Smooth muscle cell (in vitro differentiated cells): ENCODE data around the gene PTPN14. TPM values are rescaled to one million over a fixed set of nuclear protein-coding genes. Genes with fewer than 3 reads are reported as not detected.

Experiments used
- DNase-seq: peaks from one replicate; lab custom pipeline; 2025; ENCODE audit not compliant: unreplicated experiment; lab: John Stamatoyannopoulos, UW
- H2AFZ ChIP-seq: fragments of 200-600 bp; sonication (generic); 2 replicates; pipeline ENCODE4 v1.6.0; 2016; ENCODE audit warnings: antibody characterized with exemption, low read depth, mild to moderate bottlenecking
- H3F3A ChIP-seq: fragments of 200-600 bp; sonication (generic); 2 replicates; pipeline ENCODE4 v1.6.0; 2017; ENCODE audit warnings: antibody characterized with exemption, low read depth
- H3K27ac ChIP-seq: fragments of 200-600 bp; sonication (generic); 2 replicates; pipeline ENCODE4 v1.5.1; 2016; ENCODE audit warnings: low read depth, mild to moderate bottlenecking
- H3K27me3 ChIP-seq: fragments of 200-600 bp; sonication (generic); 2 replicates; pipeline ENCODE4 v1.6.1; 2016; ENCODE audit warnings: low read depth, mild to moderate bottlenecking
- H3K36me3 ChIP-seq: fragments of 200-600 bp; sonication (generic); 2 replicates; pipeline ENCODE4 v1.5.1; 2016; ENCODE audit warnings: low read depth
- H3K4me1 ChIP-seq: fragments of 200-600 bp; sonication (generic); 2 replicates; pipeline ENCODE4 v1.5.1; 2016; ENCODE audit warnings: low read depth
- H3K4me2 ChIP-seq: fragments of 200-600 bp; sonication (generic); 2 replicates; pipeline ENCODE4 v1.6.0; 2016; ENCODE audit warnings: mild to moderate bottlenecking
- H3K4me3 ChIP-seq: fragments of 200-600 bp; sonication (generic); 2 replicates; pipeline ENCODE4 v1.5.1; 2016; ENCODE audit warnings: mild to moderate bottlenecking
- H3K79me2 ChIP-seq: fragments of 200-600 bp; sonication (generic); 2 replicates; pipeline ENCODE4 v1.6.0; 2016; ENCODE audit warnings: low read depth, mild to moderate bottlenecking
- H3K9ac ChIP-seq: fragments of 200-600 bp; sonication (generic); 2 replicates; pipeline ENCODE4 v1.6.0; 2016; ENCODE audit warnings: low read depth
- H3K9me3 ChIP-seq: fragments of 200-600 bp; sonication (generic); replicated peaks from 2 replicates; pipeline ENCODE4 v1.5.1; 2016; ENCODE audit warnings: low read depth
- H4K20me1 ChIP-seq: fragments of 200-600 bp; sonication (generic); 2 replicates; pipeline ENCODE4 v1.6.0; 2016; ENCODE audit warnings: low read depth
- WGBS: methylation state at CpG from one replicate; pipeline ENCODE4 v1.1.7; 2016; ENCODE audit warnings: low lambda C conversion rate; 5-methylcytosine and 5-hydroxymethylcytosine counted together
- polyA plus RNA-seq: library from polyadenylated mRNA; unstranded; fragments of >200 nt; fragmentation: Nextera tagmentation; extraction: Ambion mirVana; gene quantifications from 2 replicates; pipeline ENCODE4 v1.2.1, GENCODE V29; 2016
- total RNA-seq: library from RNA; depleted of rRNA; stranded (reverse); fragments of >200 nt; gene quantifications from 2 replicates; pipeline ENCODE4 v1.2.3, GENCODE V29; 2014
- TF ChIP-seq, protein P1 (sequence below): fragments of 200-600 bp; sonication (generic); IDR thresholded peaks from 2 replicates; pipeline ENCODE4 v1.5.1; 2017; ENCODE audit warnings: borderline replicate concordance, mild to moderate bottlenecking, antibody characterized with exemption; ENCODE audit not compliant: insufficient read depth, poor library complexity, severe bottlenecking

Gene PTPN14
- total and polyA plus RNA-seq, 2 experiments from 2014 or later: 13.7 to 28.6 TPM

DNA sequence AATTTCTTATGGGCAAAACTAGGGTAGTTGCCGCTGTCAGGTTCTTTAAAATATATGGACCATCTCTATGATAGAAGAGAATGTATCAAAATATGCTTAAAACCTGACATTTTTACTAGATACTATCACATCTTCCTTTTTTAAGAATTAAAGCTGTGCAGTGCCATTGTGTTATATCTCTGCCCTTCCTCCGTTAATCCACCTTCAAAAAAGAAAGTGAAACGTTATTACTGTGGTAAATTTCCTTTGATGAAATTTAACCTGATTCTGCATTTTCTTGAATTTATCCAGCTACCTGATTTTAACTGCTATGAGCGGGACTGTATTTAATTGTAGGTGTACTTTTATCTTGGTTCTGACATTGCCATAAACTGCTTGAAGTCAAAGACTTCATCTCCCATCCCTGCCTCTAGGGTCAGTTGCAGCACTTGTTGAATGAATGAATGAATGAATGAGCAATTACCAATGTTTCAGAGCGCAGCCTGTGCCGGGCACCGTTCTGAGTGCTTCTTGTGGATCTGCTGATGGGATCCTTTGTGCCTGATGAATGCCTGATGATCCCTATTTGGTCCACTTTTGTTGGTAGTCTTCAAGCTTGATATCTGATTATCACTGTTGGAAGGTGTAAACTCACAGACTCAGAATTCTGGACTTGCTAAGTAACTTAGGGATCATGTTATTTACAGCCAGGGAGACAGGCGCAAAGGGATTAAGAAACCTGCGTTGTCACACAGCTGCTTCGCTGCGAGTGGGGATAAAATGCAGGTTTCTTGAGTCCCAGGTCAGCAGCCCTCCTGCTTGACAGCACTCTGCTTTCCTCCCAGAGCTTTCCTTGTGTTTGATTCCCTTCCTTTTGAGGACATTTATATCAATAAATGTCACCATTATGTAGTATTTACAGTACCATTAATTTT is 240.4 kb downstream of the PTPN14 start:
- Histone ChIP-seq H3K9me3 (no peaks in the 10 kb centered on the region), H2AFZ (no peak overlapping the region), H3K36me3 (no peaks in the 10 kb centered on the region), H3K9ac (no peak overlapping the region), H3K27ac (no peak overlapping the region), H3K4me2 (no peak overlapping the region), H3K79me2 (peaks cover 5% of the 10 kb centered on the region), H3K4me3 (no peak overlapping the region), H3K27me3 (no peaks in the 10 kb centered on the region), H3F3A (no peaks in the 10 kb centered on the region), H3K4me1 (peaks cover 9% of the 10 kb centered on the region), H4K20me1 (peaks cover 3% of the 10 kb centered on the region)
- TF ChIP-seq, protein P1, sequence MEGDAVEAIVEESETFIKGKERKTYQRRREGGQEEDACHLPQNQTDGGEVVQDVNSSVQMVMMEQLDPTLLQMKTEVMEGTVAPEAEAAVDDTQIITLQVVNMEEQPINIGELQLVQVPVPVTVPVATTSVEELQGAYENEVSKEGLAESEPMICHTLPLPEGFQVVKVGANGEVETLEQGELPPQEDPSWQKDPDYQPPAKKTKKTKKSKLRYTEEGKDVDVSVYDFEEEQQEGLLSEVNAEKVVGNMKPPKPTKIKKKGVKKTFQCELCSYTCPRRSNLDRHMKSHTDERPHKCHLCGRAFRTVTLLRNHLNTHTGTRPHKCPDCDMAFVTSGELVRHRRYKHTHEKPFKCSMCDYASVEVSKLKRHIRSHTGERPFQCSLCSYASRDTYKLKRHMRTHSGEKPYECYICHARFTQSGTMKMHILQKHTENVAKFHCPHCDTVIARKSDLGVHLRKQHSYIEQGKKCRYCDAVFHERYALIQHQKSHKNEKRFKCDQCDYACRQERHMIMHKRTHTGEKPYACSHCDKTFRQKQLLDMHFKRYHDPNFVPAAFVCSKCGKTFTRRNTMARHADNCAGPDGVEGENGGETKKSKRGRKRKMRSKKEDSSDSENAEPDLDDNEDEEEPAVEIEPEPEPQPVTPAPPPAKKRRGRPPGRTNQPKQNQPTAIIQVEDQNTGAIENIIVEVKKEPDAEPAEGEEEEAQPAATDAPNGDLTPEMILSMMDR: no peak
- no peak for DNase-seq
- 82% methylated on average over 11 of the region's 11 CpGs for WGBS

DNA sequence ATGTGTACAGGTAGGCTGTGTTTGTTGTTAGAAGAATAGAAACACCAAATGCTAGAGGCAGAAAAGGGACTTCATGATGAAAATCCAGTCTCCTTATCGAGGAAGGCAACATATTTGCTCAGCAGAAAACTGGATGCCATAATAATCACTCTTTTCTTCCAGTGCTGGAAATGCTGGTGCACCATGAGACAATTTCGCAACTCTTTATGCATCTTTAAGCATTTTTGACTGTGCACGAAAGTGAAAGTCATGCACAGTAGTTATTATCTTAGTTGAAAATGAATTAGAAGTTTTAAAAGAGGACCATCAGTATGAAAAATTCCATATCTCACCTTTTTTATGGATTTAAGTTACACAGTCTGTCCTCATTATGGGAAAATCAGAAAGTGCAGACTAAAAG is 241.4 kb downstream of the PTPN14 start:
- peaks cover 4% of the 10 kb centered on the region for H4K20me1 ChIP-seq
- H3K27ac ChIP-seq: no peak overlapping the region
- no peaks in the 10 kb centered on the region for H3K36me3 ChIP-seq
- H3K9ac ChIP-seq: no peak overlapping the region
- H3K4me1 ChIP-seq: peaks cover 9% of the 10 kb centered on the region
- H3F3A ChIP-seq: no peaks in the 10 kb centered on the region
- H3K9me3 ChIP-seq: no peaks in the 10 kb centered on the region
- 83% methylated on average over 3 of the region's 3 CpGs for WGBS
- no peak for DNase-seq
- no peak overlapping the region for H3K4me3 ChIP-seq
- H3K27me3 ChIP-seq: no peaks in the 10 kb centered on the region
- peaks cover 5% of the 10 kb centered on the region for H3K79me2 ChIP-seq
- TF ChIP-seq, protein P1: no peak
- H3K4me2 ChIP-seq: no peak overlapping the region
- H2AFZ ChIP-seq: no peak overlapping the region

DNA sequence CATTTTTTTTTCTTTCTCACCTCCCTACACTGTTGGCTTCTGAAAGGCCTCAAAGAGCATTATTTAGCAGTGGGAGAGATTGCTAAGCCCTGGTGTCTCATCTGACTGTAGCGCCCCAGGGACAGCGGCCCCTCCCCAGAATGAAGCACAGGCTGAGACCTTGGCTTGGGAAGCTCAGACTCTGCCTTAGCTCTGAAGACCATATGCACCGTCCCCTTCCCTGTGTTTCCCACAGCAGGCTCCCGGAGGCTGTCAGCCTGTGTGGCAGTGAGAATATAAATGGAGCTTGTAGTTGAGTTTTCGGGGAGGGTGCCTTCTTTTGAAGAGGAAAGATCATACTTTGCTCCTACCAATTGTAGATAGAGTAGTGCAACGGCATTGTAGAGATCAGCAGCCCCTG is 245.1 kb downstream of the PTPN14 start:
- Histone ChIP-seq H3K79me2 (peaks cover 5% of the 10 kb centered on the region), H2AFZ (no peak overlapping the region), H3K36me3 (no peaks in the 10 kb centered on the region), H3K4me1 (peaks cover 5% of the 10 kb centered on the region), H3K4me2 (no peak overlapping the region), H3K9ac (no peak overlapping the region), H3K4me3 (no peak overlapping the region), H3K9me3 (no peaks in the 10 kb centered on the region), H3F3A (no peaks in the 10 kb centered on the region), H4K20me1 (peaks cover 16% of the 10 kb centered on the region), H3K27ac (no peak overlapping the region), H3K27me3 (no peaks in the 10 kb centered on the region)
- no peak for DNase-seq
- 93% methylated on average over 6 of the region's 6 CpGs for WGBS
- TF ChIP-seq, protein P1: no peak
